ENCODE data around the gene CHRNA4.

DNA sequence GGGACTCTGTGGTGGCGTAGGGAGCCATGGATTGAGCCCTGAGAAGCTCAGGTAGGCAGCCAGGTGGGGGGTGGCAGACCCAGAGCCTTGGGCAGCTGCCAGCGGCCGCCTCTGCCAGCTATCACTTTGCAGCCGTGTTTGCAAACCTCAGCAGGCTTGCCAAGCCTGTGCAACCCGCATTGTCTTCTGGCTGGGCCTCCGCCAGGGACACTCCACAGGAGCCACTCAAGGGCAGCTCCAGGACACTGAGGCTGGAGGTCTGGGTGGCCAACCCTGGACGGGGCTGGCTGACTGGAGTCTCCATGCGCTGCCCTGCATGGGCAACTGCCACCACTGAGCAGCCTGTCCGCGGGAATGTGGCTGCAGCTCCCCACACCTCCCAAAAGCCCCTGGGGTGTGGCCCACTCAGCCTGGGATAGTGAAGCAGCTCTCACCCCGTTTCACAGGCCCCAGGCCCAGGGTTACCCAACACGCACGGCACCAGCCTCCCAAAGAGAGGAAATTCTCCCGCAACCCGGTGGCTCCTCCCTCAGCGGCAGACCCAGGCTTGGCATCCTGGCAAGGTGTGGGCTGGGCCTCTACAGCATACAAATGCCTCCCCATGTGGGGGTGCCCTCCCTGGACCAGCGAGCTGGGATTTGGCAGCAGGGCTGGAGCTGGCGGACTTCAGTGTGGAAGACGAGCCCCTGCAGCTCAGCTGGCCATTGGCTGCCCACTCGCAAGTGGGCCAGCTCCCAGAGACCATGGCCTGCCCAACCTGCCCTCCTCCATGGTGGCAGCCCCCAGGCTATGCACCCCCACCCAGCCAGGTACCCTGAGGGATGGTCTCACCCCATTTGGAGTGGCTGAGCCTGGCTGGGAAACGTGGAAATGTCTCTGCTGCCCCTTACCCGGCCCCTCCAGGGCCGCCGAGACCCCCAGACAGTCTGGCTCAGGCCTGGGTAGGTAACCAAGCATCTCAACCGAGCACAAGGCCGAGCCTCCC is 2.9 kb downstream of the CHRNA4 start:
- TF ChIP-seq CTCF (IDR thresholded peaks at IDR 0.05) (no peak), POLR2A (IDR thresholded peaks at IDR 0.05) (no peak)
